Measurements from ENCODE around the gene P2RX3.

DNA sequence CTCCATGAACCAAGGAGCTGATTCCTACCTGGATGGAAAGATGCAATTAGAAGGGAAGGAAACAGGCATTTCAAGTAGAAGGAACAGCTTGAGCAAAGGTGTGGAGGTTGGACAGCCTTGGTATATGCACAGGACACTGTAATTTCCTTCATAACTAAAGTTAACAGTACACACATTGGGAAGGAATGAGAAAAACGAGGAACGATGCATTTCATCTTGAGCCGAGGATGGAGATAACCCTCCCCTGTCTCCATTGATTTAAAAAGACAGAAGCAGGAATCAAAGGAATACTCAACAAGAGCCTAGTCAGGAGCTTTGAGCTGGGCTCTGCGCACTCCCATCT is 54.6 kb downstream of the P2RX3 start:
- TF ChIP-seq, protein P1, sequence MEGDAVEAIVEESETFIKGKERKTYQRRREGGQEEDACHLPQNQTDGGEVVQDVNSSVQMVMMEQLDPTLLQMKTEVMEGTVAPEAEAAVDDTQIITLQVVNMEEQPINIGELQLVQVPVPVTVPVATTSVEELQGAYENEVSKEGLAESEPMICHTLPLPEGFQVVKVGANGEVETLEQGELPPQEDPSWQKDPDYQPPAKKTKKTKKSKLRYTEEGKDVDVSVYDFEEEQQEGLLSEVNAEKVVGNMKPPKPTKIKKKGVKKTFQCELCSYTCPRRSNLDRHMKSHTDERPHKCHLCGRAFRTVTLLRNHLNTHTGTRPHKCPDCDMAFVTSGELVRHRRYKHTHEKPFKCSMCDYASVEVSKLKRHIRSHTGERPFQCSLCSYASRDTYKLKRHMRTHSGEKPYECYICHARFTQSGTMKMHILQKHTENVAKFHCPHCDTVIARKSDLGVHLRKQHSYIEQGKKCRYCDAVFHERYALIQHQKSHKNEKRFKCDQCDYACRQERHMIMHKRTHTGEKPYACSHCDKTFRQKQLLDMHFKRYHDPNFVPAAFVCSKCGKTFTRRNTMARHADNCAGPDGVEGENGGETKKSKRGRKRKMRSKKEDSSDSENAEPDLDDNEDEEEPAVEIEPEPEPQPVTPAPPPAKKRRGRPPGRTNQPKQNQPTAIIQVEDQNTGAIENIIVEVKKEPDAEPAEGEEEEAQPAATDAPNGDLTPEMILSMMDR (IDR thresholded peaks at IDR 0.05) = no peak
- TF ChIP-seq POLR2A (IDR thresholded peaks at IDR 0.05) = no peak
